RWPE2 (cell line): ENCODE results near the gene PITPNC1.

Experiments used
- ATAC-seq: fragments of 200-7000 bp; cut with Tn5 transposase; 3 replicates; pipeline ENCODE4 v1.9.1; 2021; ENCODE audit warnings: low read depth
- DNase-seq: peaks from one replicate; pipeline ENCODE4 v3.0.0-alpha.2; 2020; ENCODE audit warnings: low spot score
- H3K27ac ChIP-seq: fragments of 450-650 bp; 2 replicates; pipeline ENCODE4 v1.5.1; 2017; ENCODE audit warnings: mild to moderate bottlenecking; ENCODE audit not compliant: poor library complexity, severe bottlenecking
- H3K27me3 ChIP-seq: fragments of 250-450 bp; sonication (Bioruptor Pico); 2 replicates; pipeline ENCODE4 v1.5.1; 2021; ENCODE audit warnings: mild to moderate bottlenecking, moderate library complexity; ENCODE audit not compliant: insufficient read depth, poor library complexity, severe bottlenecking
- H3K36me3 ChIP-seq: fragments of 250-450 bp; sonication (Bioruptor Pico); 2 replicates; pipeline ENCODE4 v1.5.1; 2020; ENCODE audit warnings: low read depth, mild to moderate bottlenecking, moderate library complexity
- H3K4me1 ChIP-seq: fragments of 250-450 bp; sonication (Bioruptor Pico); 2 replicates; pipeline ENCODE4 v1.5.1; 2021; ENCODE audit warnings: mild to moderate bottlenecking, moderate library complexity; ENCODE audit not compliant: insufficient read depth, poor library complexity, severe bottlenecking
- H3K4me3 ChIP-seq: fragments of 250-450 bp; sonication (Bioruptor Pico); 2 replicates; pipeline ENCODE4 v1.5.1; 2021; ENCODE audit warnings: mild to moderate bottlenecking, moderate library complexity; ENCODE audit not compliant: severe bottlenecking
- H3K9me3 ChIP-seq: fragments of 250-450 bp; sonication (Bioruptor Pico); 2 replicates; pipeline ENCODE4 v1.5.1; 2021; ENCODE audit warnings: mild to moderate bottlenecking, moderate library complexity; ENCODE audit not compliant: severe bottlenecking
- CTCF ChIP-seq: fragments of 450-650 bp; IDR thresholded peaks from one replicate; pipeline ENCODE4 v1.5.1; 2017; ENCODE audit warnings: mild to moderate bottlenecking, moderate library complexity; ENCODE audit not compliant: poor library complexity, severe bottlenecking

PITPNC1 gene

GRCh38 chr17:67632141-67632540 lies 255.1 kb downstream of the PITPNC1 start:
- Histone ChIP-seq H3K27me3 (no peaks in the 10 kb centered on the region), H3K27ac (no peak overlapping the region), H3K4me3 (no peak overlapping the region), H3K36me3 (peaks cover 21% of the 10 kb centered on the region), H3K4me1 (peaks cover 5% of the 10 kb centered on the region), H3K9me3 (no peaks in the 10 kb centered on the region)
- ATAC-seq: no peak
- TF ChIP-seq CTCF: no peak
- DNase-seq: no peak

GRCh38 chr17:67633751-67634211 lies 256.7 kb downstream of the PITPNC1 start:
- no peak for DNase-seq
- Histone ChIP-seq H3K27me3 (no peaks in the 10 kb centered on the region), H3K36me3 (peaks cover 21% of the 10 kb centered on the region), H3K4me3 (no peak overlapping the region), H3K27ac (no peak overlapping the region), H3K9me3 (no peaks in the 10 kb centered on the region), H3K4me1 (peaks cover 19% of the 10 kb centered on the region)
- TF ChIP-seq CTCF: no peak
- no peak for ATAC-seq

GRCh38 chr17:67635681-67636080 lies 258.6 kb downstream of the PITPNC1 start:
- no peak for TF ChIP-seq CTCF
- H3K27ac ChIP-seq: no peak overlapping the region
- no peak for DNase-seq
- H3K9me3 ChIP-seq: no peaks in the 10 kb centered on the region
- ATAC-seq: no peak
- H3K4me3 ChIP-seq: no peak overlapping the region
- peaks cover 21% of the 10 kb centered on the region for H3K36me3 ChIP-seq
- H3K27me3 ChIP-seq: no peaks in the 10 kb centered on the region
- H3K4me1 ChIP-seq: peaks cover 26% of the 10 kb centered on the region

- Histone ChIP-seq H3K36me3 (peaks cover 21% of the 10 kb centered on the region), H3K27me3 (no peaks in the 10 kb centered on the region), H3K27ac (peak overlapping the region; percentile 74), H3K4me1 (peaks cover 26% of the 10 kb centered on the region), H3K4me3 (no peak overlapping the region), H3K9me3 (no peaks in the 10 kb centered on the region)
- no peak for ATAC-seq
- no peak for TF ChIP-seq CTCF
- DNase-seq: no peak
Observed at GRCh38 chr17:67636312-67636711, 259.2 kb downstream of the PITPNC1 start.

- peaks cover 26% of the 10 kb centered on the region for H3K4me1 ChIP-seq
- no peaks in the 10 kb centered on the region for H3K27me3 ChIP-seq
- no peak for TF ChIP-seq CTCF
- peak overlapping the region; percentile 74 for H3K27ac ChIP-seq
- no peak overlapping the region for H3K4me3 ChIP-seq
- no peak for ATAC-seq
- no peaks in the 10 kb centered on the region for H3K9me3 ChIP-seq
- no peak for DNase-seq
- H3K36me3 ChIP-seq: peaks cover 20% of the 10 kb centered on the region
Observed at GRCh38 chr17:67636834-67637520, 259.9 kb downstream of the PITPNC1 start.
